Mesenteric fat pad (tissue), 1 donor: ENCODE data around the gene MSN. TPM values are rescaled to one million over a fixed set of nuclear protein-coding genes. Genes with fewer than 3 reads are reported as not detected.

Experiments
- DNase-seq: peaks from one replicate; pipeline ENCODE4 v3.0.0-alpha.2; 2020; ENCODE audit warnings: low spot score
- total RNA-seq: library from RNA; stranded (reverse); fragmentation: NEBNext Ultra II Directional; extraction: Animal tissue kit (Norgen Biotek cat#: 25700); gene quantifications from one replicate; pipeline ENCODE4 v1.2.1, GENCODE V29; 2021
- donor health status: DM: yes; HTN: yes; CAD: no.

The MSN gene
- total RNA-seq, 1 donor from 2014 or later = 296 TPM

DNA sequence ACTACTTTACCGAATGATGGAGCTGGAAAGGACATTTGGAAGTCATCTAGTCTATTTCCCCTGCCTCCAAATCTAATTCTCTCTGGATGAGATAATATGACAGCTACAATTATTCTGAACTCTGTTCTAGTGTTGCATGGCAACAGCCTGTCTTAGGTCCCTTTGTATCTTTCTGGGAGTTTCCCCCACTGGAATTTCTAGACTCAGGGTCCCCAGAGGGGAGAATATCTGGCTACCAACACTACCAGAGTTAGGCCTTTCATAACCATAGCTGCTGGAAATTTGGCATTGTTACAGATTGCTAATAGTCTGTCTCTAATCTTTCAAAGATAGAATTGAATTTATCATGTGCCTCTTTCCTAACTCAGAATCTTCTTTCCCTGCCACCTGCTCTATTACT lies 4.5 kb downstream of the MSN start:
- DNase-seq = no peak

DNA sequence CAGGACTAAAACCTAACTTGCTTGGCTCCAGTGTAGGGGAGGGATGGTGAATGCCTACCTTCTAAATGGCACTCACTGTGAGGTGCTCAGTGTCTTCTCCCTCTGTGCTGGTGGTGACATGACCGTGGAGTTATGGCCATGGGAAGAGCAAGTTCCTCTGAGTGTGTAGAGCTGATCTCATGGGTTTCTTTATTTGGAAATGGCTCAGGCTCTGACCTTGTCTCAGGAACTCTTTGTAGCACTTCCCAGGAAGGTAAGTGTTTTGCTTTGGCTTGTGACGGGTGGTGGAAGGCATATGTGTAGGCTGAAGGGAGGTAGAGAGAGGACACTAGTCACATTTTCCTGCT lies 6.4 kb downstream of the MSN start:
- no peak for DNase-seq

DNA sequence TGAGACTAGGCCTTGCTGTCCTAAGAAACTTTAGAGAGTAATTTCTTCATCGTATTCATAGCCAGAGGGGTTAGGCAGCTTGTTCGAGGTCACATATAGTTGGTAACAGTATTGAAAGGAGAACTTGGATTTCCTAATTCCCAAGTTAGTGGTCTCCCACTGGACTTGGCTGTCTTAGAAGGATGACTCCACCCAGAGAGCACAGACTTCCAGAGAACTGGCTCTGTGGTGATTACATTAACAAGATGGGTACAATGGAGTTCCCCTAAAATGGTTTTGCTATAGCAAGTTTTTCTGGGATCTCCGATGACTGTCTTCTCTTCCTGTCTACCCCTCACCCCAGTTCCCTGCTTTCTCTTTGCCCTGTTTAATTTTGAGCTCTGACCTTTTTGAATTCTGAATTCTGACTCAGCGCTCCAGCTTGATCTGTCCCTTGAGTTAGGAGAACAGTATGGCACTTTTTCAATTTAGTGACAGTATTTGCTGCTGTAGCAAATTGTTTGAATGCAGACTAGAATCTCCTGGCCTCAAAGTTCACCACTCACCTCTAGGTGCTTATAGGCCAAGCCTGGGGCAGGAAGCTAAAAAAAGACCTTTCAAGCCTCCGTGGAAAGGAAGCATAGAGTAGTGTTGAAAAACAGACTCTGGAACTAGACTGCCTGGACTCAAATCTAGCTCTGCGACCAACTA lies 6.9 kb downstream of the MSN start:
- DNase-seq = no peak

DNA sequence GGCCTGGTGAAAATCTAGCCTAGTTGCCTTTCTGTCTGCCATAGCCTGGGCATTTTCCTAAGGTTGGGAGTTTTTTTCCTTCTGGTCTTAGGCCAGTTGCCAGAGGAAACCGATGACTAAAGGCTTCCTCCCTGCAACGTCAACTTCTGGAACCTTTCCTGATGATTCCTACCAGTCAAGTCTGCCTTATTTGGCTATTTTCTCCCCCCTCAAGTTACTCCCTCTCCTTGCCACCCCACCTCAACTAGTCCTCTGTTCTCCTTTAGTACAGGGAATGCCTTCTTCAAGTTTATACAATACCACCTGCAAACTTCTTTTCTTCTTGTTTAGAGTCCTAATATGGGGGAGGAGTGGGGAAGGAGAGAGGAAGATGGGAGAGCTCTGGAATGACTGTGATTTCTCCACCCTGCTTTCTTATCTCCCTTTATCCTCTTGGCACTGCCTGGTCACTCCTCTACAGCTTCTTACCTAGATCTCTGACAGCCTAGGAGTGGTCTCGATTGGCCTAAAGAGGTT lies 10.6 kb downstream of the MSN start:
- no peak for DNase-seq

DNA sequence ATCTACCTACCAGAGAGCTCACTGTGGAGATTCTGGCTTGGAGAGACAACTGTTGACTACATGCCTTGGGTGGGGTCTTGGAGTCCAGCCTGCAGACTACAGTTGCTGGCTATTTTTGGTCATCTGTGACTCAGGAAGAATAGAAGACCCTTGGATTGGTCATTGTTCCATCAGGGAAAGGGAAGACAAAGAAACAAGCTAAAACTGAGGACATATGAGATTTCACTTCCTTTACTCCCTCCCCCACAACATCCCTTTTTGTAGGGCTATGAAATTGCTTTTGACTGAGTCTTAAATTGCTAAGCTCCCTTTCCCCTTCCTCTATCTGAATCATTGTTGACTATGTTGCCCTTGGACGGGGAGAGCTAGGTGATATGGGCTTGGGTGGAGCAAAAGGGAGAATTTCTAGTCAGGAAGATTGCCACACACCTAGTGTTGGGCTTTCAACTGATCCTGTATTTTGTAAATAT lies 11.7 kb downstream of the MSN start:
- DNase-seq = no peak

DNA sequence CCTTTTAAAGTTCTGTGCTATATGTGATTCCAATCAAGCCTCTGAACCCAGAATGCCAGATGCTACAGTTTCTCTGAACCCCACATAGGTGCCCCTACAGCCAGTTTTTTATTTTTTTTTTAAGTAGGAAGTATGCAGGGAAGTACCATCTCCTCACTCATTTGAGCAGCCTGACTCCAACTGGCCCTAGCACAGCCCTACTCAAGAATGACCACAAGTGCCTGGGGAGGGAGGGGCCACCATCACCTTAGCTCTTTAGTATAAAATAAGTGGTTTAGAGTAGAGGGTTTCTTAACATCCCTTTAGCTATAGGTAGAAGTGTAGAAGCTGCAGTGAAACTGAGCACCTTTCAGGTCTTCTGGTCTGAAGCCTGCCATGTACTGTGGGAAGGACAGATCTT lies 14.4 kb downstream of the MSN start:
- DNase-seq = no peak

DNA sequence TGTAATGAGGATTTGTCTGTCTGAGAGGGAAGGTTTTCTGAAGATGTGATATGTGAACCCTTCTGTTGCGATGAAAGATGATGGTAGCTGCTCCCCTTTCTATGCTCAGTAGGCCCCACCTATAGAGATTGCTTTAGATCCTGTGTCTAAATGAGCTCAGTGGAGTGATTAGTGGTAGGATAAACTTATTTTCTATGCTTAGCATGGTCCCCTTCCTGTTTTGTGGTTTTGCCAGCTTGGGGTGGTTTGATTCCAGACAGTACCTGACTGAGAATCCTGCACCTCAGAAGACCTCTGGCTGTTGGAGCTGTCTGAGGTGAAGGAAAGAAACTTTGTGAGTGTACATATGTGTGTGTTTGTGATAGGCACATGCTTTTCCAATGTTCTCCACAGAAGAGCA lies 17.7 kb downstream of the MSN start:
- no peak for DNase-seq

DNA sequence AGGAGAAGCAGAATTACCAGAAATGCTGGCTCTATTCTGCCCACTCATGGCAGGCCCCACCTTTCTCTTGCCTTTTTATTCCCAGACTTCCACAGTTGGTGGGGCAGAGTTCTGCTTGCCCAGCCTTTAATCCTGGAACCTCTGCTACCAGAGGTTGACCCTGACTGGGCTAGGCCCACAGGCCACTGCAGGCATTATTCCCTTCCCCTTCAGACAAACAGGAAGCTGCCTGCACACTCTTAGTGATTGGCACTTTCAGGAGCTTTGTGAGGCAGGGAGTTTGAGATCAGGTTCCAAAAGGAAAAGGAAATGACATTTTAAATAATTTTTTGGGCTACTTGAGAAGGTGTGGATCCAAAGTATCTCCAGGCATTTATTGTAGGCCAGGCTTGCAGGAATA lies 18.8 kb downstream of the MSN start:
- DNase-seq = no peak

DNA sequence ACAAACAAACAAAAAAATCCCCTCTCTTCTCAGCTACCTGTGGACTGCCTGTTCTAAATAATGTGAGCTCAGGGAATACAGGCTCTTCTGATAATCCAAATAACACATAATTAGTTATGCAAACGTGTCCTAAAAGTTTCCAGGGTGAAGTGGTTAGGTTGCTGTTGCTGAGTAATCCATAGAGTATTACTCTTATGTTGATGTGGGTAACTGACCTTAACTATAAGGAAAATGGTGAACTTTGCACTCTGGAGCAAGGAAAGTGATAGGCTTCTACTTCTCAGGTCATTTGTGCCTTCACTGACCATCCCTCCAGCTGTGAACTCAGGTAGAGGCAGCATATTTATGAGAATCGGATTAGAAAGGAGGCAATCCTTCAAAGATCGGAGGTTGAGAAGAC lies 19.9 kb downstream of the MSN start:
- DNase-seq = no peak

DNA sequence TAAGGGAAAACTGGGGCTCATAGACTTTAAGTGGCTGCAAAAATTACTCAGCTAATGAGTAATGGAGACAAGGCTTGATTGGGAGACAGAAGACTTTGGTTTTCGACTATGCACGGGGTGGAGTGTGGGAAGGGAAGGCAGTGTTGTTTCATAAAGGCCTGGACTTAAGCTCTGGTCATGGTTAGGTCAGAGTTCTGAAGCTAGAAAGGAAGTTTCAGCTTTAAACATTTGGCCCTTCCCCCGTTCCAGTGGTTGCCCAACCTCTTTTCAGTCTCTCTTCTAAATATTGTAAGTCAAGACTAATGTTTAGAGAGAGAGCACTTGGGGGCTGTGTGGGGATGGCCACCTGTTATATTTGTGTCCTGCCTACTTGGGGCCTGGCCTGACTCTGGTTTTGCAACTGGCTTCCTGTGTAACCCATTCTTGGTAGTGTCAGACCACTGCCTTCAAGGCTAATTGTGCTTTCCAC lies 21.0 kb downstream of the MSN start:
- DNase-seq = no peak

DNA sequence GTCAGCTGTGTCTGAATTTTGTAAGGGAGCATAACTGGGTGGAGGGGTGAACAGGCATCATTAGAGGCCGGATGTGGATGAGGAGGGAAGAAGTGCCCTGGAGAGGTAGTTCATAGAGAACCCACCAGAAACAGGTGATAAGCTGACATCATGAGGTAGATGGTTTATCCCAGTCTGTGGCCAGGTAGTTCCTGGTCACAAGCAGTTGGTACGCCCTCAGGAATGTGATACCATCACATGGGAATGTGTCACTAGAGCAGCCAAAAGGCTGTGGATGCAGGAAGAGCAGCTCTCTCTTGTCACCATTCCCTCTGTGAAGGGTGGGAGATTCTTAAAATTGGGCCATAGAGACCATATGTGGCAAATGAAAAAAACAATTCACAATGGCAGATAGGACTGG lies 21.9 kb downstream of the MSN start:
- DNase-seq = no peak

DNA sequence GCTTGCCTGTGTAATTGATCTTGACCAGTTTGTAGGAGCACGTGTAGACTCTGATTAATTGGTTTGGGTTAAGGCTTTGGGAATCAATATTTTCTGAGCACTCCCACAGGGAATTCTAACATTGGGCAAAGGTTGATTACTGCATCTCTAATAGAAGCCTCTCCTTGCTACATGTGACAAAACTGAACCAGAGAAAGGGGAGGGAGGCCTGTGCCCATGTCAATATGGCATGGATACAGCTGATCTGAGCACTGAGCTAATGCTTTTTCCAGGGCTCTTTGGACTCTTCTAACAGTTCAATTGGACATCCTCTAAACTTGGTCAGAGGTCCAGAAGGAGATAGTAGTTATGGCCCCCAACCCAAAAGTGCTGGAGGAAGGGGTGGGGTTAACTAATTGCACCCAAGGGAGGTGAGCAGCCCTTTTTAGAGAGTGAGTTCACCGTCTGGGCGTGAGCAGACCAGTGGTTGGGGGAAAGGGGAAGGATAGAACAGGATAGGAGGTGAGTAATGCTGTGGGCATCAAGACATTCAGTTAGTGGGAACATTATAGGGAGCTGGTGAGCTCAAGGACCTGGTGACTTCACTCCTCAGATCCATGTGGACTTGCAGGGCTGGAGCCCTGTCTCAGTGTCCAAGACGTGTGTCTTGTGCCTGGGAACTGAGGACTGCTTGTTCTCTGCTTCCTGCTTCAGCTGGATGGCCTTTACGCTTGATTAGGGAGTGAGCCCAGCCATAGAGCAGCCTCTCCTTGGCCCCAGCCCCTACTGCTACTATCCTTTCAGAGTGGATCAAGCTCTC lies 22.8 kb downstream of the MSN start:
- no peak for DNase-seq

DNA sequence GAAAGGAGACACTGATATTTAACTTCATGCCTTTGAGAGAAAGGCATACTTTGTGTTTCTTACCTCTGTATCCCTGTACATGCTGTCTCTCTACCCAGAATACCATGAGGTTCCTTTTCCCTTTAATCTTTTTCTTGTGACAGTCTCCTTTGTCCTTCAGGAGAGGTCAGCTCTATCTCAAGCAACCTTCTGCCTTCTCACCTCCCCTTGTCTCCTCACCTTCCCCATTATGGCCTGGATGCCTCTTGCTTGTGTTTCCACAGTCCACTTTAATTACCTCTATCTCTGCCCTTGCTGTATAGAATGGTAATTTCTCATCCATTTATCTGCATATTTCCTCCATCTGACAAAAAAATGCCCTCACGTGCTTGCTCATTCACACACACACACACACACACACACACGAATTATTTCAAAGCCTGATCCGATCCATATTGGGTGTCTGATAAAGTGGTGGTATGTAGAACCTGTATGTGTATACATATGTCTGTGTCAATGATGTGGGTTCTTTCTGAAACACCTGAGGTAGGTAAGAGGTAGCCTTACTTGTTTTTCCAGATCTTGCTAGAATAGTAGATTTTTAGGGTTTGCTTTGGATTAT lies 28.5 kb downstream of the MSN start:
- no peak for DNase-seq

DNA sequence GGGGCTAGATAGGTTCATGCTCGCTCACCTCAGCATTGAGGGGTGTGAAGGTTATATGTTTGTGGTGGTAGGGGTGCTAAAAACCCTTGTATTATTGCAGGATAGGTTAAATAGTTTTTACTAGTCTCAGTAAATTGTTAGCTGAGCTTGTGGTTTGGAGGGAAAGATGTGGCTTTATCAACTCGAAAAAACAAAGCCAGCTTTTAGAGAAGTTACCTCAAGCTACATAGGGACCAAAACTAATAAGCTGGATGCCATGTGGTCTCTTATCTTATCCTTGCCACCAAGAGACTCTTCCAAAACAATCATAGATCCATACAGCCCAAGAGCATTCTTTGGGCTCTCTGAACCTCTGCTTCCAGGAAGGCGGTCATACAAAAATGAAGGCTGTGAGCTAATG lies 29.2 kb downstream of the MSN start:
- no peak for DNase-seq

DNA sequence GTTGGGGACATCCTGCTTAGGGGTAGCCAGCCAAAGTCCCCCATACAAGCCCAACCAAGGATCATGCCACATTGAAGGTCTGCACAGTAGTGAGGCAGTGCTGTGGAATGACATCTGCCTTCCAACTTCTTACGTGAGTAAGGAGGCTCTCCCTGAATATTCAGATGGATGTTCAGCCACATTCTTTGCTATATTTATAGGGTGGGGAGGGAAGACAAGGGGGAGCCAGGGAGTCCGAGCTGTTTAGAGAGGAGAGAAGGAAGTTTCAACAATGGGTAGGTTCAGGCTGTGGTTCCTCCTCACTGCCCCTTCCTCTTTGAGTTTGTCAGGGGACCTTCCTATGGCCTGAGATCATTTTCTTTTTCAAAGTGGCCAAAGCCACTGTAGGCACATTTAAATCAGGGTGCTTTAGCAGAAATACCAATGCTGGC lies 29.8 kb downstream of the MSN start:
- DNase-seq = no peak

DNA sequence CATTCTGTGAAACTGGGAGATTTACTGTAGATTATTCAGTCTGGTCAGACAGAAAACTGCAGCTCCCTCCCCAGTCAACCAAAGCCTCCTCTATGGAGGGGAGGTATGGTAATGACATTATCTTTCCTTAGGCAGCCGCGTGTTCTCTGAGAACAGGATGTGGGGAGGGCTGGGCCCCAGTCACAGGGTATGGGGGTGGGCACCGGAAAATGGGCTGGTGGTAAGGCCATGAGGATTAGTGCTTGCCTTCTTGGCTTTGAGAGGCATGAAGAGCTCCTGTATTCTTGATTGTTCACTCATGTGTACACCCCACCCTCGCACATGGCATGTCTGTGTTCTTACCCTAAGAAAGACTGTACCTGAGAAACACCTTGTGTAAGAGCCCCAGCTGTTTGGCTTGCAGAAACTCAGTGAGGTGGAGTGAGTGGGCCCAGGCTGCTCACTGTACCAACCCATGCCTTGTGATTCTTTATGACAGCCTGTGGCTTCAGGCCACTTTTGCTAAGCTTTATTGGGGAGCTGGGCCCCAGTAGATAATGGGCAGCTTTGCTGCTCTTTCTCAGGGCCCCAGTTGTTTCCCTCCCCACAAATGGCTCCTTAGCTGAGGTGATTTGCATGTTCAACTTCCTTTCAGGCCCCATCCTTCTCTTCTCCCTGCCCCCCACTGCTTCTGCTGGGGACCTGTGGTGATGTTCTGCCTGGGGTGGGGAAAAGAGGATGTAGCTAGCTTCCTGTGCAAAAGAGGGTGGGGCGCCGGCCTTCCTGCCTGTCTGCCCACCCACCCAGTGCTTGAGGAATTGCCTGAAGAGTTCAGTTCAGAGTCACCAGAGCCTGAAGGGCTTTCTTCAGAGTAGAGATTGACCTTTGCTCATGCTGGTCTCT lies 30.7 kb downstream of the MSN start:
- DNase-seq = no peak

DNA sequence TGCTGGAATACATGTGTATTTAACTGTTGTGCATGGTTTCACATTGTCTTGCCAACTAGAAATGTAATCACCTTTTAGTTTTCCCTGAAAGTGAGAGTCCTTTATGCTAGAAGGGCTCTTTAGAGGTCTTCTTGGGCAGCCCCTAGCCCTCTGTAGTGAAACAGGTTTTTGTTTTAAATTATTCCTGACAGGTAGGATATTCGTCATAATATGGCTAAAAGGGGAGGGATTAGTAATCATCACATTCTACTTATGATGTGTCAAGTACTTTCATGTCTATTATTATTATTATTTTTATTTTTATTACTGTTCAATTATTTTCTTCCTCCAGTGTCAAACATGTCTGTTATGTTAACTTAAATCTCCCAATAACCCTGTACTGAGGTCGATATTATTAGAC lies 35.5 kb downstream of the MSN start:
- no peak for DNase-seq

DNA sequence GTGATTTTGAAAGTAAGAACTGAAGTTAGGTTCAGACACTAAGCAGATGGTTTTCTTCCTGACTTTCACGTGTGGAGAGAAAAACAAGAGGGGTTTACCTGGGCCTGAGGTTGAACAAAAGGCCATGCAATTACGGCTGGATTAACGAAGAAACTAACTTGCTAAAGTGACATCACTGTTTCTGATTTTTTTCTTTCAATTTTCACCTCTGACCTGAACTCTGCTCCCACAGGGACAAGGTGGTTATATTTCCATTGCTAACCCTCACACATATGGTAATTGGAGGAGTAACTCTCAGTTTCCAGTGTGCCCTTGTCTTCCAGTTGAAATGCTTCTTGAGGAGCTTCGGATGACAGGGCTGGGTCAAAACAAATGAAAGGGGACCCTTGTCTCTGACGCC lies 38.0 kb downstream of the MSN start:
- DNase-seq = no peak

DNA sequence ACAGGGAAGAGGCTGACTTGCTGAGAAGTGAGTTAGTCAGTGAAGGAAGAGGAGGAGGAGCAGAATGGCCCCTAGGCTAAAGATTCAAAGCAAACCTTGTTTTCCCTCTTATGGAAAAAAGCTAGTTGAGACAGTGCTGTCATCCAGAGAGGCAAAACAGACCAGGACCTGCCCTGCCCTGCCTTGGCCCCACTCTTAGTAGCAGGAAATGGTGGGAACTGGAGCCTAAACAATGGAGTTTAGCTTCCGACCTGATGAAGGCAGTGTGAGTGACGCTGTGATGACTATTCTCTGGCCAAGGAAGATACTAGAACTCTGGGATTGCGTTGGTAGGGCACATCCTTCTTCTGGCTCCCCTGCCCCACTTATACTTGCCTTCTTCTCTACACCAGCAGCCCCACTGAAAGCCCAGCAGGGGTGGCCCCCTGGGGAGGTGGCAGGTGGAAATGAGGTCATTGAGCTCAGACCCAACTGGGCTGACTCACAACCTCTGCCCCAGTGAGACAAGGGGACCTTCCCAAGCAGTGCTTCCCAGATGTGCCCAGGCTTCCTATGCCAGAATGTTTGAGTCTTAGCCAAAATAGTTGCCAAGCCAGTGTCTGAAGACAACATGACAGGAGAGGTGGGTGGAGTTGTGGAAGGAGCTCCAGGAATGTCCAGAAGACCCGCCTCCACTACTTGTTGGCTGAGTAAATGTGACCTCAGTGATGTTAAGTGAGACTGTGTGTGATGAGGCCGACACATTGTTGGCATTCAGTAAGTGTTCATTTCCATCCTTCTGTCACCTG lies 38.8 kb downstream of the MSN start:
- DNase-seq = no peak

DNA sequence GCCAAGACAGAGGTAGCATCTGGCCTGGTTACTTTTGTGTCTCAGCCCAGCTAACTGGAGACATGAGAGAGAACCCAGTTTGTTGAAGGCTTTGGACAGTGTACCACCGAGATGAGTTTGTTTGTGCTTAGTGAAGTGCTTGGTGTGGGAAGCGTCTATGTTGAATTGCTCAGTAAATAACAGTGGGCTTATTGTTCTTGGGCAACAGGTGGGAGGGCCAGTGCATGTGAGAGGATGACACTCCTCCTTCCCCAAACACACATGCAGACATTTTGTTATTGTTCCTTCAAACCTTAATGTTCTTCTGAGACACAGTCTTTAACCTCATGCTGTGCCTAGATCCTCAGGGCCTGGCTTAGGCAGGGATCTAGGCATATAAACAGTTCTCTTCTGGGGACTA lies 39.7 kb downstream of the MSN start:
- DNase-seq = no peak
